GM23338 (cell line): ENCODE data around the gene ZFHX2. TPM values are rescaled to one million over a fixed set of nuclear protein-coding genes. Genes with fewer than 3 reads are reported as not detected.
A peak's percentile ranks its signal among the peaks of the same experiment; 100 is the strongest.

Source experiments
- ATAC-seq: fragments of 200-7000 bp; cut with Tn5 transposase; 3 replicates; pipeline ENCODE4 v1.9.1; 2020
- DNase-seq: peaks from one replicate; pipeline ENCODE4 v3.0.0-alpha.2; 2015; ENCODE audit warnings: low spot score
- H2AFZ ChIP-seq: fragments of 200-600 bp; sonication (generic); 2 replicates; pipeline ENCODE4 v1.8.0; 2016; ENCODE audit warnings: antibody characterized with exemption, mild to moderate bottlenecking, moderate library complexity
- H3F3A ChIP-seq: fragments of 200-600 bp; sonication (generic); replicated peaks from 2 replicates; pipeline ENCODE4 v1.8.0; 2017; ENCODE audit warnings: antibody characterized with exemption, mixed run types, low read depth
- H3K27ac ChIP-seq: fragments of 200-600 bp; sonication (generic); 2 replicates; pipeline ENCODE4 v1.6.1; 2016; ENCODE audit warnings: low read depth
- H3K27me3 ChIP-seq: fragments of 200-600 bp; sonication (generic); 2 replicates; pipeline ENCODE4 v1.8.0; 2016; ENCODE audit warnings: mild to moderate bottlenecking, mixed run types, moderate library complexity; ENCODE audit not compliant: insufficient read depth
- H3K36me3 ChIP-seq: fragments of 200-600 bp; sonication (generic); 2 replicates; pipeline ENCODE4 v1.8.0; 2016; ENCODE audit warnings: mild to moderate bottlenecking; ENCODE audit not compliant: insufficient read depth
- H3K4me1 ChIP-seq: fragments of 200-600 bp; sonication (generic); 2 replicates; pipeline ENCODE4 v1.8.0; 2016; ENCODE audit warnings: mild to moderate bottlenecking, moderate library complexity; ENCODE audit not compliant: insufficient read depth
- H3K4me2 ChIP-seq: fragments of 200-600 bp; sonication (generic); 2 replicates; pipeline ENCODE4 v1.7.1; 2017; ENCODE audit warnings: mixed run types
- H3K4me3 ChIP-seq: fragments of 200-600 bp; sonication (generic); 2 replicates; pipeline ENCODE4 v1.6.1; 2016; ENCODE audit warnings: mixed run types
- H3K79me2 ChIP-seq: fragments of 200-600 bp; sonication (generic); replicated peaks from 2 replicates; pipeline ENCODE4 v1.8.0; 2017; ENCODE audit warnings: mild to moderate bottlenecking; ENCODE audit not compliant: insufficient read depth
- H3K9me2 ChIP-seq: fragments of 200-600 bp; sonication (generic); 2 replicates; pipeline ENCODE4 v1.8.0; 2017; ENCODE audit not compliant: insufficient read depth
- H4K20me1 ChIP-seq: fragments of 200-600 bp; sonication (generic); replicated peaks from 2 replicates; pipeline ENCODE4 v1.8.0; 2017; ENCODE audit warnings: mild to moderate bottlenecking; ENCODE audit not compliant: insufficient read depth
- H3K27ac Mint-ChIP-seq: 2 replicates; pipeline ENCODE4 v1.8.0; 2020; ENCODE audit warnings: inconsistent platforms, mild to moderate bottlenecking, moderate library complexity, mixed read lengths
- H3K27me3 Mint-ChIP-seq: 3 replicates; pipeline ENCODE4 v1.8.0; 2022; ENCODE audit warnings: low read depth, mild to moderate bottlenecking, moderate library complexity, mixed read lengths, inconsistent platforms; ENCODE audit not compliant: insufficient read depth, poor library complexity
- H3K36me3 Mint-ChIP-seq: 3 replicates; pipeline ENCODE4 v1.8.0; 2021; ENCODE audit warnings: low read depth, mild to moderate bottlenecking, inconsistent platforms, moderate library complexity, mixed read lengths
- H3K4me1 Mint-ChIP-seq: 3 replicates; pipeline ENCODE4 v1.8.0; 2020; ENCODE audit warnings: mild to moderate bottlenecking, inconsistent platforms, mixed read lengths
- H3K4me3 Mint-ChIP-seq: 3 replicates; pipeline ENCODE4 v1.8.0; 2021; ENCODE audit warnings: moderate library complexity, mild to moderate bottlenecking, inconsistent platforms, mixed read lengths
- H3K9me3 Mint-ChIP-seq: 3 replicates; pipeline ENCODE4 v1.8.0; 2020; ENCODE audit warnings: moderate library complexity, mild to moderate bottlenecking, inconsistent platforms, mixed read lengths
- ETS1 ChIP-seq: IDR thresholded peaks from 2 replicates; pipeline ENCODE4 v1.6.1; 2016; ENCODE audit warnings: antibody characterized with exemption
- EZH2 ChIP-seq: fragments of 200-600 bp; sonication (generic); IDR thresholded peaks from one replicate; pipeline ENCODE4 v1.8.0; 2017; ENCODE audit warnings: antibody characterized with exemption, mild to moderate bottlenecking, low read depth; ENCODE audit not compliant: unreplicated experiment
- EZH2phosphoT487 ChIP-seq: fragments of 200-600 bp; sonication (generic); IDR thresholded peaks from one replicate; pipeline ENCODE4 v1.8.1; 2018; ENCODE audit warnings: antibody characterized with exemption; ENCODE audit not compliant: unreplicated experiment
- POLR2AphosphoS5 ChIP-seq: IDR thresholded peaks from 2 replicates; pipeline ENCODE4 v1.6.1; 2016; ENCODE audit warnings: antibody characterized with exemption, low read depth
- ZNF462 ChIP-seq: fragments of 250-450 bp; sonication (Bioruptor Pico); IDR thresholded peaks from 2 replicates; pipeline ENCODE4 v1.5.0; 2020; ENCODE audit warnings: mild to moderate bottlenecking, moderate library complexity
- polyA plus RNA-seq: library from polyadenylated mRNA; unstranded; fragments of >200 nt; fragmentation: Nextera tagmentation; extraction: Ambion mirVana; gene quantifications from 2 replicates; pipeline ENCODE4 v1.2.1, GENCODE V29; 2016
- total RNA-seq: library from RNA; depleted of rRNA; stranded (reverse); fragments of >200 nt; shearing (Covaris generic); gene quantifications from 2 replicates; pipeline ENCODE4 v1.2.3, GENCODE V29; 2014

ZFHX2 gene
- total and polyA plus RNA-seq, 2 experiments from 2014 or later, result 11.6 to 18.5 TPM

- no peak for DNase-seq
- no peaks in the 10 kb centered on the region; the same call in 1 of the 2 replicates for H3F3A ChIP-seq
- H3K27me3 Mint-ChIP-seq, result peaks cover 13% of the 10 kb centered on the region
- TF ChIP-seq POLR2AphosphoS5, result peak; percentile 26; the same call in 1 of the 2 replicates
- no peak for TF ChIP-seq EZH2phosphoT487
- H3K27me3 ChIP-seq, result no peaks in the 10 kb centered on the region
- H3K4me3 ChIP-seq, result no peak overlapping the region
- H3K4me1 Mint-ChIP-seq, result peaks cover 62% of the 10 kb centered on the region
- no peak overlapping the region for H3K4me3 Mint-ChIP-seq
- no peak overlapping the region for H3K27ac Mint-ChIP-seq
- H3K36me3 ChIP-seq, result no peaks in the 10 kb centered on the region
- H4K20me1 ChIP-seq, result no peaks in the 10 kb centered on the region
- no peak for ATAC-seq
- no peak overlapping the region for H3K4me2 ChIP-seq
- H3K27ac ChIP-seq, result no peak overlapping the region
- peaks cover 35% of the 10 kb centered on the region for H3K4me1 ChIP-seq
- peaks cover 47% of the 10 kb centered on the region for H3K36me3 Mint-ChIP-seq
- H2AFZ ChIP-seq, result no peak overlapping the region
- H3K79me2 ChIP-seq, result no peaks in the 10 kb centered on the region
- no peaks in the 10 kb centered on the region; the same call in 2 of the 3 replicates for H3K9me3 Mint-ChIP-seq
- H3K9me2 ChIP-seq, result no peaks in the 10 kb centered on the region
Measured at GRCh38 chr14:23521785-23522640, 29.6 kb downstream of the ZFHX2 start.

GRCh38 chr14:23520899-23521533, 30.5 kb downstream of the ZFHX2 start:
- 0 out of 2 replicates have a peak overlapping the region, but pooled peaks have one; percentile 32 for H3K4me2 ChIP-seq
- H3K4me3 Mint-ChIP-seq, result no peak overlapping the region; the same call in 2 of the 3 replicates
- ATAC-seq (no peak; the same call in 2 of the 3 replicates), DNase-seq (no peak)
- H3K36me3 ChIP-seq, result no peaks in the 10 kb centered on the region
- H2AFZ ChIP-seq, result no peak overlapping the region
- peaks cover 18% of the 10 kb centered on the region for H3K27me3 Mint-ChIP-seq
- H3K27ac ChIP-seq, result no peak overlapping the region; the same call in 1 of the 2 replicates
- no peaks in the 10 kb centered on the region for H3K27me3 ChIP-seq
- H3F3A ChIP-seq, result no peaks in the 10 kb centered on the region; the same call in 1 of the 2 replicates
- peaks cover 38% of the 10 kb centered on the region for H3K36me3 Mint-ChIP-seq
- H3K79me2 ChIP-seq, result no peaks in the 10 kb centered on the region
- H3K4me1 Mint-ChIP-seq, result peaks cover 57% of the 10 kb centered on the region
- no peaks in the 10 kb centered on the region for H3K9me2 ChIP-seq
- H4K20me1 ChIP-seq, result no peaks in the 10 kb centered on the region
- no peaks in the 10 kb centered on the region; the same call in 2 of the 3 replicates for H3K9me3 Mint-ChIP-seq
- H3K4me1 ChIP-seq, result peaks cover 35% of the 10 kb centered on the region
- TF ChIP-seq POLR2AphosphoS5 (no peak), EZH2 (no peak)
- H3K4me3 ChIP-seq, result no peak overlapping the region
- peak overlapping the region; percentile 20; the same call in 1 of the 2 replicates for H3K27ac Mint-ChIP-seq

GRCh38 chr14:23518709-23519108, 32.9 kb downstream of the ZFHX2 start:
- Histone ChIP-seq H2AFZ (no peak overlapping the region), H3K27me3 (no peaks in the 10 kb centered on the region), H3K4me1 (peaks cover 35% of the 10 kb centered on the region), H3K27ac (no peak overlapping the region), H3K4me2 (0 out of 2 replicates have a peak overlapping the region, but pooled peaks have one; percentile 11), H3K36me3 (no peaks in the 10 kb centered on the region), H3K79me2 (no peaks in the 10 kb centered on the region), H4K20me1 (no peaks in the 10 kb centered on the region), H3K4me3 (no peak overlapping the region), H3K9me2 (0 out of 2 replicates have a peak, but pooled peaks cover 10% of the 10 kb centered on the region), H3F3A (no peaks in the 10 kb centered on the region; the same call in 1 of the 2 replicates)
- Mint-ChIP-seq H3K4me1 (peaks cover 47% of the 10 kb centered on the region), H3K27me3 (peaks cover 19% of the 10 kb centered on the region), H3K9me3 (no peaks in the 10 kb centered on the region), H3K4me3 (no peak overlapping the region), H3K36me3 (peaks cover 19% of the 10 kb centered on the region), H3K27ac (peak overlapping the region; percentile 34; the same call in 1 of the 2 replicates)
- DNase-seq (peak; percentile 66), ATAC-seq (peak; percentile 59)
- TF ChIP-seq ETS1 (no peak), EZH2phosphoT487 (no peak), ZNF462 (no peak)
